Neural progenitor cell (in vitro differentiated cells): ENCODE data around the gene KCNMB2.

Source experiments
- EZH2 ChIP-seq: fragments of 200-600 bp; sonication (generic); IDR thresholded peaks from 2 replicates; pipeline ENCODE4 v1.6.1; 2017; ENCODE audit warnings: antibody characterized with exemption, mild to moderate bottlenecking, moderate library complexity
- TF ChIP-seq, protein P1 (sequence below): fragments of 200-600 bp; sonication (generic); IDR thresholded peaks from 2 replicates; pipeline ENCODE4 v1.5.1; 2017; ENCODE audit warnings: antibody characterized with exemption, mild to moderate bottlenecking

DNA sequence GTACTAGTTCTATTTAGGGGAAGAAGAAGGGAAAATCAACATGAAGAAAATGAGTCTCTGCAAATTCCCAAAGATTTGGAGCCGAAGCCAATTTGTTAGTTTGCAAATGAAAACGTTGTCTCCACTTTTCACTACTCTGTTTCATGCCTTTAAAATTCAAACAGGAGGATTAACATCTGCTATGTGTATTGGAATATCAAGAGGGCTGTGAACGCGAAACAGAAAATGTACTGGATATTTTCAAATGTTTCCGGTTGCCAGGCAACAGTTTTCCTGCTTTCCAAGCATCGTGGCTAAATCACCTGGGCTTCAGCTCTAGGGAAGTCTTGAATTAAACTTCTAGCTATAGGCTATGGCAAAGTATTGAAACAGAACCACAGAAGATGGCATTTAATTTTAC, 172.8 kb downstream of the KCNMB2 start:
- TF ChIP-seq, protein P1, sequence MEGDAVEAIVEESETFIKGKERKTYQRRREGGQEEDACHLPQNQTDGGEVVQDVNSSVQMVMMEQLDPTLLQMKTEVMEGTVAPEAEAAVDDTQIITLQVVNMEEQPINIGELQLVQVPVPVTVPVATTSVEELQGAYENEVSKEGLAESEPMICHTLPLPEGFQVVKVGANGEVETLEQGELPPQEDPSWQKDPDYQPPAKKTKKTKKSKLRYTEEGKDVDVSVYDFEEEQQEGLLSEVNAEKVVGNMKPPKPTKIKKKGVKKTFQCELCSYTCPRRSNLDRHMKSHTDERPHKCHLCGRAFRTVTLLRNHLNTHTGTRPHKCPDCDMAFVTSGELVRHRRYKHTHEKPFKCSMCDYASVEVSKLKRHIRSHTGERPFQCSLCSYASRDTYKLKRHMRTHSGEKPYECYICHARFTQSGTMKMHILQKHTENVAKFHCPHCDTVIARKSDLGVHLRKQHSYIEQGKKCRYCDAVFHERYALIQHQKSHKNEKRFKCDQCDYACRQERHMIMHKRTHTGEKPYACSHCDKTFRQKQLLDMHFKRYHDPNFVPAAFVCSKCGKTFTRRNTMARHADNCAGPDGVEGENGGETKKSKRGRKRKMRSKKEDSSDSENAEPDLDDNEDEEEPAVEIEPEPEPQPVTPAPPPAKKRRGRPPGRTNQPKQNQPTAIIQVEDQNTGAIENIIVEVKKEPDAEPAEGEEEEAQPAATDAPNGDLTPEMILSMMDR: no peak
- no peak for TF ChIP-seq EZH2
